ENCODE measurements around the gene RIOK1.

RIOK1 gene

GRCh38 chr6:7418238-7418905 lies 28.8 kb downstream of the RIOK1 start:
- no peak for TF ChIP-seq REST (IDR thresholded peaks at IDR 0.05; ENCODE audit: insufficient read depth in 1 of 2, low read depth in 2 of 2, low read length in 2 of 2)
- TF ChIP-seq TAF1 (IDR thresholded peaks at IDR 0.05; ENCODE audit: borderline replicate concordance, insufficient read depth, low read length): no peak
- no peak for TF ChIP-seq POLR2AphosphoS5 (IDR thresholded peaks at IDR 0.05; ENCODE audit: low read depth, low read length)
- no peak for TF ChIP-seq SIN3A (IDR thresholded peaks at IDR 0.05; ENCODE audit: borderline replicate concordance, insufficient read depth, low read length)
- TF ChIP-seq FOXP2 (optimal IDR thresholded peaks at IDR 0.05; ENCODE audit: borderline replicate concordance, extremely low read depth, extremely low read length, insufficient read depth): no peak

GRCh38 chr6:7419065-7419464 lies 29.5 kb downstream of the RIOK1 start:
- TF ChIP-seq SIN3A (IDR thresholded peaks at IDR 0.05; ENCODE audit: borderline replicate concordance, insufficient read depth, low read length) (no peak), POLR2AphosphoS5 (IDR thresholded peaks at IDR 0.05; ENCODE audit: low read depth, low read length) (peak; percentile 35; the same call in 1 of the 2 replicates), TAF1 (IDR thresholded peaks at IDR 0.05; ENCODE audit: borderline replicate concordance, insufficient read depth, low read length) (no peak), REST (IDR thresholded peaks at IDR 0.05; ENCODE audit: insufficient read depth in 1 of 2, low read depth in 2 of 2, low read length in 2 of 2) (no peak), FOXP2 (optimal IDR thresholded peaks at IDR 0.05; ENCODE audit: borderline replicate concordance, extremely low read depth, extremely low read length, insufficient read depth) (no peak)

DNA sequence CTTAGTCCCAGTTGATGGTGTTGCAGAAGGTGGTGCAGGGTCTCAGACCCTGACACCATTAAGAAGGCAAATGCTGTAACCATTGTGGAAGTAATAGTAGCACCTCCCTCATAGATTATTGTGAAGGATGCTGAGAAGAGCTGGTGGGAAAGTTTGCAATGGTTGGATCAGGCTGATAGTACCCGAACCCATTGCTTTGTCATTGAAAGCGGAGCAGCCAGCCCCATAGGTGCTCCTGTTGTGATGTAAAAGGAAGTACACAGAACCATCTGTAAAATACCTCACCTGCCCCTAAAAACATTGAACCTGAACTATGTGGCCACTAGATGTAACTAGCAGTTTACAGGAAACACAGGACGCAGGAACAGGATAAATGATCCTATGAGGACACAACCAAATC lies 31.5 kb downstream of the RIOK1 start:
- no peak for TF ChIP-seq REST (IDR thresholded peaks at IDR 0.05; ENCODE audit: insufficient read depth in 1 of 2, low read depth in 2 of 2, low read length in 2 of 2)
- no peak for TF ChIP-seq SIN3A (IDR thresholded peaks at IDR 0.05; ENCODE audit: borderline replicate concordance, insufficient read depth, low read length)
- TF ChIP-seq FOXP2 (optimal IDR thresholded peaks at IDR 0.05; ENCODE audit: borderline replicate concordance, extremely low read depth, extremely low read length, insufficient read depth): no peak
- no peak for TF ChIP-seq POLR2AphosphoS5 (IDR thresholded peaks at IDR 0.05; ENCODE audit: low read depth, low read length)
- no peak for TF ChIP-seq TAF1 (IDR thresholded peaks at IDR 0.05; ENCODE audit: borderline replicate concordance, insufficient read depth, low read length)

GRCh38 chr6:7424058-7424457 lies 34.5 kb downstream of the RIOK1 start:
- TF ChIP-seq FOXP2 (optimal IDR thresholded peaks at IDR 0.05; ENCODE audit: borderline replicate concordance, extremely low read depth, extremely low read length, insufficient read depth) (no peak), TAF1 (IDR thresholded peaks at IDR 0.05; ENCODE audit: borderline replicate concordance, insufficient read depth, low read length) (no peak), REST (IDR thresholded peaks at IDR 0.05; ENCODE audit: insufficient read depth in 1 of 2, low read depth in 2 of 2, low read length in 2 of 2) (no peak), SIN3A (IDR thresholded peaks at IDR 0.05; ENCODE audit: borderline replicate concordance, insufficient read depth, low read length) (no peak), POLR2AphosphoS5 (IDR thresholded peaks at IDR 0.05; ENCODE audit: low read depth, low read length) (no peak)
